ENCODE data around the gene LRP1B.

The LRP1B gene

DNA sequence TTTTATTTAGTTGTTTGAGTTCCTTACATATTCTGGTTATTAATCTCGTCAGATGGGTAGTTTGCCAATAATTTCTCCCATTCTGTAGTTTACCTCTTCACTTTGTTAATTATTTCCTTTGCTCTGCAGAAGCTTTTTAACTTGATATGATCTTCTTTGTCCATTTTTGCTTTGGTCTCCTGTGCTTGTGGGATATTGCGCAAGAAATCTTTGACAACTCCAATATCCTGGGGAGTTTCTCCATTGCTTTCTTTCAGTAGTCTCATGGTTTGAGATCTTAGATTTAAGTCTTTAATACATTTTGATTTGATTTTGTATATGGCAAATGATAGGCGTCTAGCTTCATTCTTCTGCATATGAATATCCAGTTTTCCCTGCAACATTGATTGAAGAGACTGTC lies 389.2 kb downstream of the LRP1B start:
- DNase-seq, result no peak

GRCh38 chr2:141737492-141738255 lies 393.1 kb downstream of the LRP1B start:
- no peak for DNase-seq

- no peak for DNase-seq
These were observed 394.4 kb downstream of the LRP1B start for GRCh38 chr2:141736466-141736865.

DNA sequence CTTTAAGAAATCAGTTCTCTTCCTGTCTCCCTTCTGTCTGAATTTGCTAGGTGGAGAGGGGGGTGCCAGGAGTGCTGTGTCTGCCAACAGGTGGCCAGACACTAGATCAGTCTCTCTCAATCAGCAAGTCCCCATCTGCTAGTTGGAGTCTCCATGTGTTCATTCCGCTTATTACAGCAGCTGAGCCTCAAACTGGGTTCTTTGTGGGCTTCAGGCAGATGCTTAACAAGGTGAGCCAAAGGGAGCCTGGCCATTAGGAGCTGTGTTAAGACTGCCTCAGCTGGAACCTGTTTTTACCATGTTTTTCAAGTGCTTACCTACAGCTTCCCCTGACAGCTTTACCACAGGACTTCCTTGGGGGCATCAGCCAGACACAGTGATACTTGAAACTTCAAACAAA lies 401.9 kb downstream of the LRP1B start:
- no peak for DNase-seq

GRCh38 chr2:141728142-141728541 lies 402.7 kb downstream of the LRP1B start:
- DNase-seq, result no peak

DNA sequence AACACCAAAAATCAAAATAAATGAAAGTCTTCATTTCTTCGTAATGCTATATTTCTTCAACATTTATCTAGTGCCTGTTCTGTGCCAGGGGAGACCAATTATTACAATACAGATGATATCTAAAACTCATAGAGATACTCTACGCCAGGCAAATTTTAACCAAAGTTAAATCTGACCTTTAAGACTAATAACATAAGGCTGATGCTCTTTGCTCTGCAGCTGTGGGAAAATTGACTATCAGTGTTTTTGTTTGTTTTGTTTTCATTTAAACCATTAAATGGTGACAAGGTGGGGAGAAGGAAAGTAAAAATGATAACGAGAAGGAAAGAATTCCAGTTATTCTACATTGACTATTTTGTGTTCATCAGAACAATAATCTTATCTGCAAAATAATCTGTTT lies 406.4 kb downstream of the LRP1B start:
- DNase-seq, result no peak

GRCh38 chr2:141723814-141724213 lies 407.0 kb downstream of the LRP1B start:
- DNase-seq, result no peak

DNA sequence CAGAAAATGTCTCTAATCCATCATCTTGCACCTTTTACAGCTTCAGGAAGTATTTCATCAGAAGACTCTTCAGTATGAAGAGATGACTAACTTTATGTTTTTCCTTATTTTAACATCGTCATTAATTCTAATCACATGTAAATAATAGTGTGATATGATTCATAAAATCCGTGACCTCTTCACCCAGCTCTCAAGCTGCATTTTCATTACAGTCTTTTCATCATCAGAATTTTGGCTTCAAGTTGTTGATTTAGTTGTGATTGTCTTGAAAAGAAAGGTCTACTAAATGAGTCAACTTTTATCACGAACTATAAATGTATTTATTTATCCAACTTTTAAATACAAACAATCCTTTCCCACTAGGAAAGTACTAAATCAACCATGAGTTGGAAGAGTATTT lies 410.3 kb downstream of the LRP1B start:
- no peak for DNase-seq

DNA sequence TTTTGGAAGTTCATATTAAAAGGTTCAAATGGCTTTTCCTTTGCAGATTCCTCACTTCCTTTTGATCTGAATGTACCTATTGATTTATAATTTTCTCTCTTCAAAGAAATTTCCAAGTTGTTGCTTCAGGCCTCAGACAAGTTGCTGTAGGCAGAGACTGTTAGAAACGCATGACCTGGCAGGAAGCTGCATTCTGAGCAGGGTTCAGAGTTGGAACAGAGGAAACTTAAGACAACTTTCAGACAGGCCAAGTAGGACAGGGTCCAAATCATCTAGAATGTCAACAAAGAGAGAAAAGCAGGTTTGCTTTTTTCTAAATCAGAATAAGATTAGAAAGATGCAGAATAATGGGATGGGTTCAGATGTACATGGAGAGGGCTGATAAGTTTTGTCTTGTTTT lies 416.3 kb downstream of the LRP1B start:
- no peak for DNase-seq

DNA sequence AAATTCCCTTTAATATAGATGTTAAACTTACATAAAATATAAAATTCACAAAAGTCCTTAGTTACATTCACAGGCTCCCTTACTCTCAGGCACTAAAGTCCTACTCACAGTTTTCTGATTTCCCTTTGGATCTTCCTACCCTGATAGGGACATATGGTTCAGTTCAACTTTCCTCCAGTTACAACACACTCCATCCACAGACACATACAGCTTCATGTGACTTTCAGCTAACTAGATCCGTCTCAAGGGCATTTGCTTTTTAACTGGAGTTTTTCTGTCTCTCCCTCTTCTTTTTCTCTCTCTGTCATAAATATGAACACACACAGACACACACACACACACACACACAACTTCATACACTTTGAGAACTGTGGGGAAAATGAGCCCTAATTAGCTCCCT lies 419.2 kb downstream of the LRP1B start:
- no peak for DNase-seq

GRCh38 chr2:141710589-141711239 lies 420.1 kb downstream of the LRP1B start:
- DNase-seq, result no peak

- DNase-seq, result no peak
These were observed 421.1 kb downstream of the LRP1B start for GRCh38 chr2:141709756-141710155.

- DNase-seq, result no peak
These were observed 423.3 kb downstream of the LRP1B start for GRCh38 chr2:141707486-141707885.

- DNase-seq, result no peak
These were observed 426.3 kb downstream of the LRP1B start for GRCh38 chr2:141704541-141704940.

DNA sequence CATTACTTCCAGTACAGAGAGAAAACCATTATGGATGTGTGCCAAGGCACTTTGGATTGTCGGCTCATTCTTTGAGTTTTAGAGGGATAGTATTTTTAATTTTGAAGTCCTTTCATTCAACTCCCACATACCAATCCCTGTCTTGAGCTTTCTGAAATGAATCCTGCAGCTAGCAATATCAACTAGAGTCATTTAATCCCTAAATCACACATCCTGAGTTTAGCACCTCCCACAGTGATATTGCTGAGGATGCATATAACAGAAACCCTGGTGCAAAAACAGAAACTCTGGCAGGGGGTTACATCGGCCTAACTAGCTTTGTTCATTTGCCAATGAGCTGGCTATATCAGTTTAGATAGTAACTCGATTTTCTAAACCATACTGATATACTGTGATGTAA lies 427.3 kb downstream of the LRP1B start:
- no peak for DNase-seq

- no peak for DNase-seq
These were observed 429.2 kb downstream of the LRP1B start for GRCh38 chr2:141701618-141702017.

GRCh38 chr2:141699573-141699972 lies 431.2 kb downstream of the LRP1B start:
- no peak for DNase-seq

DNA sequence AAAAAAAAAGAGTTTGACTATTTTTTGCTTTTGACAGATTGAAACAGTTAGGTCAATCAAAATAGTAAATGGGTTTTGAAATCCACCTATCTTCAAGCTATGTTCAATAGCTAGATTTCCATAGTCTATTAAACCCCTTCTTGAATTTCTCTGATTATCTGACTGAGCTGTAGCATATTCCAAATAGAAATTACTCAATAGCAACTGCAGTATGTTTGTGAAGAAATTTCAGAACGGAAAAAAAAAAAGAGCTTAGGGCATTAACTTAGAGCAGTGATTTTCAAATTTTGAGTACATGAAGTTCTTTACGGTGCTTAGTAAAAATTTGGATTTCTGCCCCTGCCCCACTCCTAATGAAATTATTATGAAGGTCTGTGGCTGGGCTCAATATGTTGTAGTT lies 432.3 kb downstream of the LRP1B start:
- DNase-seq, result no peak

DNA sequence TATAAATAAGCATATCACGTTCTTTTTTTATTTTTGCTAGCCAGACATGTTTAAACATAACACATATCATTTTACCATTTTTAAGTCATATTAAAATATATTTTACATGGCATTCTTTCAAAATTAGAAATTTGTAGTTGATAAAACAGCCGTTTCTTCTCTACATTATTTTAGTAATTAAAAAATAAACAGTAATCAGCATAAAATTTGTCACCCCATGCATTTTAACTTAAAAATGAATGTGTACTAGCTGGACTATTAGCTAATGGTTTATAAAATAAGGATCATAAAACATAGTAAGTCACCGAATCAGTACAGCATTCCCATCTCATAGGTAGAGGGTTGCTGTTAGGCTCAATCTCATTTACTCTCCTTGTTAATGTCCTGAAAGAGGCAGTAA lies 433.8 kb downstream of the LRP1B start:
- no peak for DNase-seq

DNA sequence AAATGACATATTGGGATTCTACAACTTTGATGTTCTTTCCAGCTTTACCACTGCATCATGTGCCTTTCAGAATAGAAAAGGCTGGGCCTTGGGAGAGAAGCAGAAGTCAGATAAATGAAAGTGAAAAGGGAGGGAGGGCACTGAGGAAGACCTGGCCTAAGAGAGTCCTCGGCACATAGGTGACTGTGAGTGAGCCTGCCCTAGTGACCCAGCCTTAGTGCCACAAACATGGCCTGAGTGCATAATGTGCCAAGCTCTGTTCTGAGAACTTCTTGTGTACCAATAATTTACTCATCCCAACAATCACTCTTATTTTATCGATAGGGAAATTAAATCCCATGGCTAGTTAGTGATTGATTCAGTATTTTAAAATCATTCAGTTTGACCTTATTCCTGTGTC lies 436.6 kb downstream of the LRP1B start:
- no peak for DNase-seq

GRCh38 chr2:141692829-141693228 lies 438.0 kb downstream of the LRP1B start:
- DNase-seq, result no peak

- no peak for DNase-seq
These were observed 454.7 kb downstream of the LRP1B start for GRCh38 chr2:141676139-141676538.

DNA sequence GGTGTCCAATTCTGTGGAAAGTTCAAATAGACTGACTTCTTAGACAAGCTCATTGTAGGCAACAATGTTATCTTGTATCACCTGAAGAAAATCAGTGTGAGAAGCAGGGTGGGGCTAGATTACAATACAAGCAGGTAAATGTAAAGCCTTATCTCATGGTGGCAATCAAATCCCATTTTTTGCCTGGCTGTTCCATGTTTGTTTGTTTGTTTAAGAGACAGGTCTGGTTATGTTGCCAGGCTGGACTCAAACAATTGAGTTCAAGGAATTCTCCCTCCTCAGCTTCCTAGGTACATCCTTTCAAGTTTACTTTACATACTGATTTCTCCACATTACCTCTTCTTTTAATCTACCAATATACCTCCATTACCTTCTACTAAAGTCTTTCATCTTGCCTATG lies 464.6 kb downstream of the LRP1B start:
- no peak for DNase-seq

GRCh38 chr2:141660232-141660631 lies 470.6 kb downstream of the LRP1B start:
- no peak for DNase-seq

DNA sequence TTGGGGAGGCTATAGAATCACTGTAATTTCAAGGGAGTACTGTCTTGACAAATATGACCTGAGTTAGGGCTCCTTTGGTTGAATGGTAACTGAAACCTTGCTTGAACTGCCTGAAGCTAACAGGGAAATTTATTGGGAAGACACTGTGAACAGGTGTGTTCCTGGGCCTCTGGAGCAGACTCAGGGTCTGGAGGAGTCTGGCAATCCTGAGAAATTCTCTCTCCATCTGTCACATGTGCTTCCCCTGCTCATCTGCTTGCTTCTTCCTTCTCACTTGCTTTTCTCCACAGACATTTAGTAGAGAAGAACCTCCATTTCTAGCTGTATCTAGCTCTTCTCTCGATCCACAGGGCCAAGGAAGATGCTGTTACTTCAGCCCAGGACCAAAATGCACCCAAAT lies 476.5 kb downstream of the LRP1B start:
- DNase-seq, result no peak
